ENCODE measurements around the gene SDE2.
"Not testable (repeated sequence)": the region's sequence is repeated elsewhere in the genome, so short reads cannot be mapped to it uniquely, and the experiment has no call there.

The SDE2 gene

DNA sequence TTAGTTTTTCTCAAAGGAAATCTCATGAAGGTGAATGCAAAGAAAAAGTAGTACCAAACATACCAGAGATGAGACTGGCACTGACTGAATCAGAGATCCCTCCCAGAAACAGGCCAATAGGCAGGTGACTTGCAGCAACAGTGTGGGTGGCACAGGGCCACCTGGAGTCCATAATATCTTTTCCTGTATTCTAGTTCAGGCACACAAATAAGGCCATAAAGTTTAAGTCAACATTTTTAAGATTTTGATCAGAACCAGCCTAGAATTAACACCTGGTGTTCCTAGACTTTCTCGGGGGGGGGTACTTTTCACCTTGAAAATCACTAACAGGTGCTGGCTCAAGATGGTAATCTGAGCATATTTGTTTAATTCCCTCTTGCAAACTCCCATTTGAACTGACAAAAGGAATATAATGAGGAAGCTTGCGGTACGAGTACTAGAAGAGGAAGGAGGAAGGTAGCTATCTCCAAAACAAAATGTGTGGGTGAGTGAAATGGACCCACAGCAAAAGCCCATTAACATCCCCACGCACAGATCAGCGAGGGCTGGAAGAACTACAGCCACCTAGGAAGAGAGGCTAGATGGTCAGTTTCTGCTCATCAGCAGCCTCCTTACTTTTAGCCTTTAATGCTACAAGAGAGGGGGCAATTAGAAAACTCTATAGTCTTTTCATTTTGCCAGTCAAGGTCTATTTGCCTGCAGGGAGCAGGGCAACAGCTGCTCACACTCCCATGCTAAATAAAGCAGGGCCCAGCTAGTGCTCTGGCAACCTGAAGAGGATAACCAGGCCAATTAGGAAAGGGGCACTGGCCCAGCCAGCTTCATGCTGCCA is 18.9 kb downstream of the SDE2 start:
- in situ Hi-C loops (cut with HindIII; ENCODE audit: low sequenced_read_pairs), result no loop called here
- no peak overlapping the region for H3K4me3 ChIP-seq (ENCODE audit: low read depth, low read length)
- TF ChIP-seq, protein P1, sequence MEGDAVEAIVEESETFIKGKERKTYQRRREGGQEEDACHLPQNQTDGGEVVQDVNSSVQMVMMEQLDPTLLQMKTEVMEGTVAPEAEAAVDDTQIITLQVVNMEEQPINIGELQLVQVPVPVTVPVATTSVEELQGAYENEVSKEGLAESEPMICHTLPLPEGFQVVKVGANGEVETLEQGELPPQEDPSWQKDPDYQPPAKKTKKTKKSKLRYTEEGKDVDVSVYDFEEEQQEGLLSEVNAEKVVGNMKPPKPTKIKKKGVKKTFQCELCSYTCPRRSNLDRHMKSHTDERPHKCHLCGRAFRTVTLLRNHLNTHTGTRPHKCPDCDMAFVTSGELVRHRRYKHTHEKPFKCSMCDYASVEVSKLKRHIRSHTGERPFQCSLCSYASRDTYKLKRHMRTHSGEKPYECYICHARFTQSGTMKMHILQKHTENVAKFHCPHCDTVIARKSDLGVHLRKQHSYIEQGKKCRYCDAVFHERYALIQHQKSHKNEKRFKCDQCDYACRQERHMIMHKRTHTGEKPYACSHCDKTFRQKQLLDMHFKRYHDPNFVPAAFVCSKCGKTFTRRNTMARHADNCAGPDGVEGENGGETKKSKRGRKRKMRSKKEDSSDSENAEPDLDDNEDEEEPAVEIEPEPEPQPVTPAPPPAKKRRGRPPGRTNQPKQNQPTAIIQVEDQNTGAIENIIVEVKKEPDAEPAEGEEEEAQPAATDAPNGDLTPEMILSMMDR (IDR thresholded peaks at IDR 0.05; ENCODE audit: low read depth, low read length), result no peak
- DNase-seq (ENCODE audit: low read depth, low spot score), result no peak

GRCh38 chr1:225979421-225979820 is 19.7 kb downstream of the SDE2 start:
- no peak for DNase-seq (ENCODE audit: low read depth, low spot score)
- H3K4me3 ChIP-seq (ENCODE audit: low read depth, low read length), result no peak overlapping the region
- TF ChIP-seq, protein P1 (IDR thresholded peaks at IDR 0.05; ENCODE audit: low read depth, low read length), result no peak
- in situ Hi-C loops (cut with HindIII; ENCODE audit: low sequenced_read_pairs), result no loop called here

GRCh38 chr1:225977937-225978748 is 21.0 kb downstream of the SDE2 start:
- no peak for DNase-seq (ENCODE audit: low read depth, low spot score)
- TF ChIP-seq, protein P1 (IDR thresholded peaks at IDR 0.05; ENCODE audit: low read depth, low read length), result no peak
- in situ Hi-C loops (cut with HindIII; ENCODE audit: low sequenced_read_pairs), result no loop called here
- no peak overlapping the region for H3K4me3 ChIP-seq (ENCODE audit: low read depth, low read length)

- not testable (repeated sequence) for DNase-seq (ENCODE audit: low read depth, low spot score)
Observed at GRCh38 chr1:225975146-225975545, 24.0 kb downstream of the SDE2 start.

DNA sequence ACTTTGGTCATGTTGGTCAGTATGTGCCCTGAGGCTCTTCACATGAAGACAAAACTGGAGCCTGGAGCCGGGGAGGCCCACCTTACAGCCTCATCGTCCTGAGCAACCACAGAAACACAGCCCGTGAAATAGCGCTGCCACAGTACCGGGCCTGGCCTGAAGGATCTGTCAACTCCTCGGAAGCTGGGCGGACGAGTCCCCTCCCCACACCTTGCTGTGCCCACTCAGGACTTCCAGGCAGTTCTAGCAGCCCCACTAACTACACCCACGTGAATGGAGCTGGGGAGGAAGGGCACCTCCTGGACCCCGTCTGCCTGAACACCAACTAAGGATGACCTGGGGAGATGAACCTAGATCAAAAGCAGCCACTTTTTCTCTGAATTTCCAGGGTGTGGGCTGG is 24.7 kb downstream of the SDE2 start:
- no peak overlapping the region for H3K4me3 ChIP-seq (ENCODE audit: low read depth, low read length)
- no peak for DNase-seq (ENCODE audit: low read depth, low spot score)
- in situ Hi-C loops (cut with HindIII; ENCODE audit: low sequenced_read_pairs), result no loop called here
- TF ChIP-seq, protein P1 (IDR thresholded peaks at IDR 0.05; ENCODE audit: low read depth, low read length), result no peak

More at GRCh38 chr1:225975146-225975545, 24.0 kb downstream of the SDE2 start:
- H3K4me3 ChIP-seq (ENCODE audit: low read depth, low read length); in situ Hi-C loops (cut with HindIII; ENCODE audit: low sequenced_read_pairs): not testable (repeated sequence)

GRCh38 chr1:225973158-225973557 is 26.0 kb downstream of the SDE2 start:
- in situ Hi-C loops (cut with HindIII; ENCODE audit: low sequenced_read_pairs), result no loop called here
- TF ChIP-seq, protein P1 (IDR thresholded peaks at IDR 0.05; ENCODE audit: low read depth, low read length), result no peak
- no peak overlapping the region for H3K4me3 ChIP-seq (ENCODE audit: low read depth, low read length)
- DNase-seq (ENCODE audit: low read depth, low spot score), result no peak

Measured in astrocyte of the spinal cord (primary cell).